ENCODE data around the gene BAG5.
A peak's percentile ranks its signal among the peaks of the same experiment; 100 is the strongest.

The BAG5 gene

DNA sequence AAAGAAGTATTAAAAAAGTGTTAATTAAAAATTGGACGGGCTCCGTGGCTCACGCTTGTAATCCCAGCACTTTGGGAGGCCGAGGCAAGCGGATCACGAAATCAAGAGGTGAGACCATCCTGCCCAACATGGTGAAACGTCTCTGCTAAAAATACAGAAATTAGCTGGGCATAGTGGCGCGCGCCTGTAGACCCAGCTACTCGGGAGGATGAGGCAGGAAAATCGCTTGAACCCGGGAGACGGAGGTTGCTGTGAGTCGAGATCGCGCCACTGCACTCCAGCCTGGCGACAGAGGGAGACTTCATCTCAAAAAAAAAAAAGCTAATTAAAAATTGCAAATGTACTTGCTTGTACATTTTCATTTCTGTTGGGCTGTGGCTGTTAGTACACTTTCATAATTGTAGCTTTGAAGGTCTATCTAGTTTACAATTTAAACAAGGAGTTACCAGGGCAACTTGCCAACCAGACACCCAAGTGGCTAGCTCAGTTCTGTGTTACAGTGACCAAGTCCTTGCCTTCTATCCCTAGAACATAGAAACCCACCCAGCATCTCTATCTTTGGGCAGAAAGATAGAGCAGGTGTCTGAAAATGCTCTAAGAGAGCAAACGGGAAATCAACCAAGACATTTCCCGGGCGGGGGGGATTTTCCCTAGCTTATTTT lies 1.5 kb upstream of the BAG5 start:
- DNase-seq (ENCODE audit: low read depth in 2 of 3, low spot score in 2 of 3), result no peak

DNA sequence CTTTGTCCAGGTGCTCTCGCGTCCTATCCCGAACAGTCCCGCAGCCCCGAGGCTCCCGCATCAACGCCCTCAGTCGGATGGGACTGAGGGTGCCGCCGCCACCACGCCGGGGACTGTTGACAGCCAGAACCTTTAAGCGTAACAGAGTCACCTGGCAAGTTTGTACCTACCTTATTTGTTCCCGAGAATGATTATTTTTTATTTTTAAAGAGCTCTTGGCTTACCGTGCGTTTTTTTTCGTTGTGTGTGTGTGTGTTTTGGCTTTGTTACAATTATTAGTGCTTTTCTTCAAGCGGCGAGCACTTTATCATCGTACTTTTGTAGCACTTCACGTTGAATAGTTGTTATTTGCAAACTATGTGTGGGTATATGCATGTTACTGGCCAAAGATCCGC lies 766 bp upstream of the BAG5 start:
- no peak for DNase-seq (ENCODE audit: low read depth in 2 of 3, low spot score in 2 of 3)

DNA sequence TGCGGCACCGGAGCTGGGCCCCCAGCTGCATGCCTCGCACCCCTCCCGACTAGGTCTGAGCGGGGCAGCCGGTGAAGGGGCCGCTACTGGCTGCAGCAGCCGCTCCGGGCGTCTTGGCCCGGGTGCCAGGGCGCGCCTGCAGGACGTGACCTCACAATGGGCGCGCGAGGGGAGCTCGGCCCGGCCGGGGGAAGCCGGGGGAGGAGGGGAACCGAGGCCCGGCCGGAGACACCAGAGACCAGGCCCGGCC lies 353 bp downstream of the BAG5 start:
- peak in 1 of 3 experiments; percentile 45 for DNase-seq (ENCODE audit: low read depth in 2 of 3, low spot score in 2 of 3)

DNA sequence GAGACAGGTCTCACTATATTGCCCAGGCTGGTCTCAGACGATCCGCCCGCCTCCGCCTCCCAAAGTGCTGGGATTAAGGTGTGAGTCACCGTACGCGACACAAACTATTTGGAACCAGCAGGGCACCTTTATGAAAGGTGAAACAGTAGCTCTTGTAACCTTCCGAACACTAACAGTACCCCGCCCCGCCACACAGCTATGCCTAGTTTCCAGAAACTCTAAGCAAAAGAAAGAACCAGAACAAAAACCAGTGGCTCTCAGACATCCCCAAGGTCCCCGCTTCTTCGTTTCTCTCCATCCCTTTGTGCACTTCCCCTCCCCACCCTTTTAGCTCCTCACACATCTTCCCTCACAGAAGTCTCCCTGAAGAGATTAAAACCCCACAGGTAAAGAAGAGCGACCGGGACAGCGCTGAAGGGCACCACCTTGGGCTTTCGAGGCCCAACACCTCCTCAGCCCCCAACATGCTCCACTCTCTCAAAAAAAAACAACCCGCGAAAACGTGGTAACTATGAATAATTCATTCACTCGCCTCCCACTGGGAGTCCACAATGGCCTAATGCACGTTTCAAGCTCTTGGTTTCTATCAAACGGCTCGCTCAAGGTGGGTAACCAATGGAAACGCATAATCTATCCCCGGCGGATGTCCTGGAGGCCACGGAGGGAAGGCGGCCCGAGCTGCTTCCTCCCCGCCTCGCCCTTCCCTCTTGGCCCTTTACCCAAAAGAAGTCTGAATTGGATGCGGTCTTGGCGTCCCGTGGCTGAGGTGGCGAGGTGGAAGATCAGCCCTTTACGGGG lies 877 bp downstream of the BAG5 start:
- DNase-seq (ENCODE audit: low read depth in 2 of 3, low spot score in 2 of 3), result peak in 1 of 3 experiments; percentile 22

DNA sequence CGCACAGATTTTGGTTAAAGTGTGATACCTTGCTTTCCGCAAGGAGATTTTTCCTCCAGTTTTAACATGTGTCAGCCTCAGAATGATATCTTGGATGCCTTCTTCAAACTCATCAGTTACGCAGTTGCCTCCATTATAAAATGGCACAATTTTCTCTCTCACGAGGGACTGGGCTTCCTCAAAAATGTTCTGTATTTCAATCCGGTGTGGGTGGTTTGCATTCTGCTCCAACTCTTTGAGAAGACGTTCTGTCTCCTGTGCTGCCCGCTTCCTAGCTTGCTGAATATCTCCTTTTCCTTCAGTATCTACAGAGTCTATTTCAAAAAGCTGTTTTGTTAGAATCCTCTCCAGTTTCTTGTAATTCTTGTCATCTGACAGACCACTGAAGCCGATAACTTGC lies 1.8 kb downstream of the BAG5 start:
- DNase-seq (ENCODE audit: low read depth in 2 of 3, low spot score in 2 of 3), result no peak

DNA sequence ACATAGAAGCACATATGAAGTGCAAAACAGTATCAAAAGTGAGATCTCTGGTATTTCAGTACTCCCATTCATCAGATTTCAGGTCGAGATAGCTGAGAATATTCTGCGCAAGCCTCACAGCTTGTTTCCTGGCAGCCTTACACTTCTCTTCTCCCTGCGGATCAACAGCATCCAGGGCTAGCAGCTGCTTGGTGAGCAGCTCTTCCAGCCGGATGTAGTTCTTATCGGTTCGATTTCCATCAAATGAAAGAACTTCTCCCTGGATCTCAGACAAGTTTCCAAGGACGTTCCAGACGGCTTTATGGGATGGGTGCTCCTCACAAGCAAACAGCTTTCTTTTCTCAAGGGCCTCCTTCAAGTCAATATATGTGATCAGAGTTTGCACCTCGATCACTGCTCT lies 2.7 kb downstream of the BAG5 start:
- DNase-seq (ENCODE audit: low read depth in 2 of 3, low spot score in 2 of 3), result no peak

DNA sequence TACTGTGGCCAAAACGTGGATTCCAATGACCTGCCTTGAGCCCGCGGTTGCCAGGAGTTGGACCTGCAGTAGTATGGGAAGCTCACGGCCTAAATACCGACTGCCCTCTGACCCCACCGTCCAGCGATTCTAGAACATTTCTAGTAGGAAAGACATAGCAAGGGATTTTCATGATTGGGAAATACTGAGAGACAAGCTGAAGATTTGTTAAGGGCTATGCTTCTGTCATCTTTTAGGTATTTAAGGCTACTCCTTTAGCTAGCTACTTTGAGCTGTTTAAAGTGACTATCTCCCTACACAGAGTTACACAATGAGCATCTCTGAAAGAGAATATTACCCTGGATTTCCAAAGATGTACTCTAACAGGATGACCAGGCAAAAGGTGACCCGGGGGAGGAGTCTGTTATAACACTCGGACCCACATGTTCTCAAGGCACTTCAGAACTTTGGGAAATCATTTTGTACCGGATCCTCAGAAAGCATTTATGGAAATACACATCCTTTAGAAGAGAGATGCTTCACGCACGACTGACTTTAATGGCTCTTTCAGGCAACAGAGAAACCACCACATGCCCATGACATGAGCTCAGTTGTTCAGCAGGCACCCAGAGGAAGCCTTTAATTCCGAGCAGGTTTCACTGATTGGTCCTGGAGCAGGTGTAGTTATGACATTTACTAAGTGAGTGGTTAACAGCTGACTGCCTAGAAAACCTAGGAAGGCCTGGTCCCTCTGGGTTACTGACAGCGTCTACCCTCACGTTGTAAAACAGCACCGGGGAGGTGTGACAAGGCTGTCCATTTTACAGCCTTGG lies 4.2 kb downstream of the BAG5 start:
- no peak for DNase-seq (ENCODE audit: low read depth in 2 of 3, low spot score in 2 of 3)

DNA sequence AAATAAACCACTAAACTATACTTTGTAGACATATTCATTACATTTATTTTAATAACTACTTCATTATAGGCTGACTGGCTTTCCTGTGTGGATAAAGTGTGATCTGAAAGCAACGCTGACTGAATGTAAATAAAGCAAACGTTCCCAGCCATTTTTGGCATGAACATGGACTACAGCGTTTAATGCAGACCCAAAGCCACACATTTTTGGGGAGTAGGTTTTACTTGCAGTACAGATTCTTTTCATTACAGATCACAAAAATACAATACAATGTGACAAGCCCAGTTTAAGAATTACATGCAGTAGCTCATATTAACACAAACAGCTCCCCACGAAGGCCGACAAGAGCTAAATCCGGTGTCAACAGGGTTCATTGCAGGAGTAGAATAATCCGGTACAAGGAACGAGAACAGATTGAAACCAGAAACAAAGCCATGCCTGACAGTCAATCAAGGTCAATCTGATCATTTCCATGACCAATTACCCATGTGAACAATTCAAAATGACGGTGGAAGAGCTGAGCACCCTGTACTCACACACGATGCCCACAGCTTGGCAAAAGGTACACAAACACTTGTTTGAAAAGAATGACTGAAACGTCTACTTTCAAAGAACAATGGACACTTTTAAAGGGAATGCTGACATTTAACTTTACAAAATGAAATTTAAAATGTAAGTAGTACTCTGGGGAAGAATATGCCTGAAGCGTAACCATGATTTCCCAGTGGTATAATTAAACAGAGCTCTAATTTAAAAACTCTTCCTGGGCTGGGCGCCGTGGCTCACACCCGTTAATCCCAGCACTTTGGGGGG lies 5.3 kb downstream of the BAG5 start:
- no peak for DNase-seq (ENCODE audit: low read depth in 2 of 3, low spot score in 2 of 3)

DNA sequence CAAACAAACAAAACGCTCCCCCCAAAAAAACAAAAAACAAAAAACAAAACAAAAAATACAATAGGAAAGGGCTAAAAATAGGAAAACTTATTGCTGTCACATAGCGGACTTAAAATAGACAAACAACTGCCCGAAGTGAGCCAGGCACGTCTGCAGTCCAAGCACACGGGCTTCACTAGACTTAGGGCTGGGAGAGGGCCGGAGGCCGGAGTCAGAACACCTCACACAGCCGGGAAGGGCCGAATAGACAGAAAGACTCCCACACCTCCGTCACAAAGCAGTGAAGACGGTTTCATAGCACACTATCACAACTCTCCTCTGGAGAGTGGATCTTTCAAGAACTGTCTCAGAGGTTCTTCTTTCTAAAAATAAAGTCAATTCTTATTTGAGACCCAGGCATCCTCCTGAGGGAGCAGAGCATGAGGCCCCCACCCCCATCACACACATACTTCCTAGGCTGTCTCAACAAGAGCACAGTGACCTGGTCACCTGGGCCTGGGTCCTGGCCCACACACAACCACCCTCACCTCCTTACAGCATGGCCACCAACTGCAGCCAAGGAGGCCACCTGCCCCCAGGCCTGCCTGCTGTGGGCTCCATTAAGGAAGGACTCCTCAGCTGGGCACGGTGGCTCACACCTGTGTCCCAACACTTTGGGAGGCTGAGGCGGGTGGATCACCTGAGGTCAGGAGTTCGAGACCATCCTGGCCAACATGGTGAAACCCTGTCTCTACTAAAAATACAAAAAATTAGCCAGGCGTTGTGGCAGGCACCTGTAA lies 6.7 kb downstream of the BAG5 start:
- no peak for DNase-seq (ENCODE audit: low read depth in 2 of 3, low spot score in 2 of 3)

DNA sequence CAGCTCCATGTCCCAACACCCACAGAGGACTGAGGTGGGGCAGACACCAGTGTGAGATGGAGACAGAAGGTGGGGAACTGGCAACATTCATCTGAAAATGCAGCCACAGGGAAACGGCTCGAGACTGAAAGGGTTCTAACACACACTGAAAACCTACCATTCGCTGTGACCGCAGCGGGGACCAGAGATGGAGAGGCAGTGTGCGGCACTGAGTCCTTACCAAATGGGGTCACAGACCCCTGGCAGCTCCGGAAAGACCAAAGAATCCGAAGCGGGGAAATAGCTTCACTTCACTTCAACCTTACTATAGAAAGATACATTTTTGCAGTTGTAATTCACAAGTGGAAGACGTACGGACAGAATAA lies 9.6 kb downstream of the BAG5 start:
- DNase-seq (ENCODE audit: low read depth in 2 of 3, low spot score in 2 of 3), result no peak

DNA sequence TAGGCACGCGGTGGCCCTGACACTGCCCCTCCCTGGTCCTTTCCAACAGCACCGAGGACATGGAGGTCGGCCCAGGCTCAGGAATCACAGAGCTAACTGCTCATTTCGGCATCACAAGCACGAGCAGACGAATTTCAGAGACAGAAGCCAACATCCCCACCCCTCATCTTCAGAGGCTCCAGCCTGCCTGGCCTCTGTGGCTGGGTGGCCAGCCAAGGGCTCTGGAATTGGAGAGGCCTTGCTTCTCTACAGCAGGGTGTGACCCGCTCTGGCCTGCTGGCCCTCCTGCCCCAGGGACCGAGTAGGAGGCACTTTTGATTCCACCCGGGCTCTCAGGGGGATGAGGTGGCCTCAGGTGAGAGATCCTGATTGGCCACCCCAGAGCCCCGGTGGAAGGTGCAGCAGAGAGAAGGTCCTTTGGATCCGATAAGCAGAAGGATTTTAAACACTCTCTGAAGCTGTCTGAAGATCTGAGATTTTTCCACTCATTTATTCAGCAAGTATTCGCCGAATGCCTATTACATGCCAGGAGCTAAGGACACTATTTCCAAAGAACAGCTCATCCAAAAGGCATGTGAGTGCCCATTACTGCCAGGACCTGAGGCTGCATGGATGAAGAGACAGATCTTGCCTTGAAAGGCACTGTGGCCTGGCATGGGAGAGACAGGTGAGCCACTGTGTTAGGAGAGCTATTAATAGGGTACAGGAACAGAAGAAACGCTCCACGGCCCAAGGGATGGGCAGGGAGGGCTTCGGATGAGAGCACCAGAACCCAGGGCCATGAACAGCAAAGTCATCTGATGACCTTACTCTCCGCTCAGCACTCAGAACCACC lies 10.2 kb downstream of the BAG5 start:
- DNase-seq (ENCODE audit: low read depth in 2 of 3, low spot score in 2 of 3), result no peak

DNA sequence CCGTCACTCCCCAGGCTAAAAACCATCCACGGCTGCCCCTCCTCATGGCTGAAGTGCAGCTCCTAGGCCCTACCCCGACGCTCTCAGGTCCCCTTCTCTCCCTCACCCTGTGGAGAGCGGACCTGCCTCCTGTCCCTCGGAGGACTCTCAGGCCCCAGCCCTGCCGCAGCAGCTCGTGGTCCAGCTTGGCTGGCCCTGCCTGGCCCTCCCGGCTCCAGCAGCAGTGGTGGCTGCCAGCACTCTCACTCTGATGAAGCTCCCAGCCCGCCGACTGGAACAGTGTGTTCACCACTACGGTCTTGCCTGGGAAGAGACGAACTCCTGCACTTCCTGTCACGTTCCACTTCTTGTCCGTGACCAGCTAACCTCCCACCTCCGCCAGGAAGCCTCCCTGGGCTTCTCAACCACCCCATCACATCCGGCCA lies 11.1 kb downstream of the BAG5 start:
- no peak for DNase-seq (ENCODE audit: low read depth in 2 of 3, low spot score in 2 of 3)

DNA sequence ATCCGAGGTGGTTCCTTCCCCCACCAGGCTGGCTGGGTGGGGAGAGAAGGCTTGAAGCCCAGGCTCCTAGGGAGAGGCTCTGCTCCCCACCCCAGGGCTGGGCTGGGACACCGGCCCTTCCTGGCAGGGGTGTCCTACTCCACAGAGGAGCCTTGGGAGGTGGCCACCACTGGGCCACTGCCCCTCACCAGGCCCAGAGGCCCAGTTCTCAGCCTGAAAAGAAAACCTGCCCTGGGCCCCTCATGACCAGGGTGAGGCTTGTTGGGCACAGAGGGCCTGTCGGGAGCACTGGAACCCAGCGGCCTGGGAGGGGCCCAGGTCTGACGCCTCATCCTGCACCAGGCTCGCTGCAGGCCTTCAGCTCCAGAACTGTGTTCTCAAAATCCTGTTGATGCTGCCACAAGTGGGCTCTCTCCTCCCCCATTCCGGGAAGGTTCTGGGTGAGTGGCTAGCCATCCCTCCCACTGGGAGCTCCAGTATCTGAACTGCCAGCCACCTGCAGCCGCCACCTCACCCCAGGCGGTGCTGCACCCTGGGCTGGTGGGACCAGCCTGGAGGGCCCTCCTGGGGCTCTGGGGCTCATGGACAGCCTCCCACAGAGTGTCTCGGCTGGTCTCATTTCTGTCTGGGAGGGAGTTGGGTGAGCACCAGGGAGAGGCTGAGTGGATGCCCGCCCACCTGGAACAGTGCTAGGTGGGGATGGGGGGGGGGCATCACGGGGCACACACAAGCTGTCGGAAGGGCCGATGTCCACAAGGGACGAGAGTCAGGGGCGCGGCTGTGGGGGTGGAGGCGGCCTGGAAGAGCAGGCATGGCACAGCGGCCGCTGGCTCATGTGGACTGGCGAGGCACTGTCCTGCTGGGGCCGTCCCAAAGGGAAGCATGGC lies 11.8 kb downstream of the BAG5 start:
- no peak for DNase-seq (ENCODE audit: low read depth in 2 of 3, low spot score in 2 of 3)

DNA sequence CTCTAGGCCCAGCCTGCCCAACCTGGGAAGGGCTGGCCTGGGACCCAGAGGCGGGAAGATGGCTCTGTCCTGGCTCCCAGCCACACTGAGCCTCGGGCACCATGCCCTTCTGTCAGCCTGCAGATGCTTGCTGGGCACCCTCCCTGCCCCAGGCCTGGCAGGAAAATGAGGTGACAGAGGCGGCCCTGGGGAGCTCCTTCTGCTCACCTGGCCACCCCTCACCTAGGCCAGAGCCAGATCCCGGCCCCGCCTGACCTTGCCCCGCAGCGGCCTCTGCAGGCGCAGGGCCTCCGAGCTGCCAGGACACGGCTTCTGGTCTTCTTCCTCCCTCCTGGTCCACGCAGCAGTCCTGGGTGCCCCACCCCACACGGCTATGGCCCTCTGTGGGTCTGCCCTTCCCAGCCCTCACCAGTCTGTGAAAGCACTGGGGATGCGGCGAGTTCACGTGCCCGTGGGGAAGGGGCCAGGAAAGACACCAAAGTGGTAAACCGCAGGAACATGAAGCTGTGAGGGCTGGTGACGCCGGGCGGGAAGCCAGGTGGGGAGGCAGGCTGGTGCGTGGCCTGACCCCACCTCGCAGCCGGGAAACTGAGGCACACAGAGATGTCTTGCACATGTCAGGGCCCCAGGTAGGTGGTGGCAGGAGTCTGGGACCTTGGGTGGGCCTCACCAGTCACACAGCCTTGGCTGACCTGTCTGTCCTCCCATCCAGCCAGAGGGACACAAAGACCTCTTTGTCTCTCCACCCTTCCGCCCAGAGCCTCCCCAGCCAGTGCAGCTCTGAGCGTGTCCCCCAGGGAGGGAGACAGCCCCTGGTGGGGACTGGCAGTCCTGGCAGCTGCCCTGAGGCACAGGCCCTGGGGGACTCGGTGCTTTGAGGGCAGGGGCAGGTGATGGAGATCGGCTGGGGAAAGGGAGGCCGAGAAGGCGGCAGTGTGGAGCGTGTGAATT lies 12.8 kb downstream of the BAG5 start:
- no peak for DNase-seq (ENCODE audit: low read depth in 2 of 3, low spot score in 2 of 3)

DNA sequence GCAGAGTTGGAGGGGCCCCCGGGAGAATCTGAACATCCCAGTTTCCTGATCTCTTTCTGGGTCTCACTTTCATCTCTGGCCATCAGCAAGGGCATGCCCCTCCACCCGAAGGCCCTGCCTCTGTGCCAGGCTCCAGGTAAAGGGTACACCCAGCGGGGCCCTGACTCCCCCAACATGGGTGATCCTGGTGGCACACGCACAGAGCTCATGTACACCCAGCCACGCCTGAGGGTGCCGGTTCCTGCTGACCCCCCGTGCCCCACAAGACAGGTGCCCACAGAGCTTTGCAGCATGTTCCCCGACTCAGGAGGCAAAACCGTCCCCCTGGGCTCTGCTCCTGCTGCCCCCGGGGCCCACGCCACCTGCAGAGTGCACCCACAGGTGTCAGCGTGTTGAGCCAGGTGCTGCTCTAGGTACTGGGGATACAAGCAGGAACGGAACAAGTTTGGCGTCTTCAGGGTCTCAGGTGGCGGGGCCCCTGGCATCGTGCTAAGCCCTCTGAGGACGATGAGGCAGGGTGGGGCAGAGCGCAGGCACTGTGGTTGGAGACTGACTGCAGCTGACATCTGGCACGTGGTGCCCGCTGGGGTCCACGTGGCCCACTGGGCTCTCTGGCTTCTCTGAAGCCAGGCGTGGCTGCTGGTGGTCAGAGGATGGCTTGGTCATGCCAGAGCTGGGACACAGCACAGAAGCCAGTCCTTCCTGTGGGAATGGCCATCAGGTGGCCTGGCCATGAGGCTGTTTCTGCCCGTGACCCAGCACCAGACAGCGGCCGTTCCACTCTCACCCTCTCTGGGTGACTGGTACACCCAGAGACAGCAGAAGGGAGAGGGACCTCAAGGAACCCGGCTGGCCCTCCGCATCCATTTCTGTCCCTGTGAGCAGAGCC lies 13.8 kb downstream of the BAG5 start:
- DNase-seq (ENCODE audit: low read depth in 2 of 3, low spot score in 2 of 3), result no peak

DNA sequence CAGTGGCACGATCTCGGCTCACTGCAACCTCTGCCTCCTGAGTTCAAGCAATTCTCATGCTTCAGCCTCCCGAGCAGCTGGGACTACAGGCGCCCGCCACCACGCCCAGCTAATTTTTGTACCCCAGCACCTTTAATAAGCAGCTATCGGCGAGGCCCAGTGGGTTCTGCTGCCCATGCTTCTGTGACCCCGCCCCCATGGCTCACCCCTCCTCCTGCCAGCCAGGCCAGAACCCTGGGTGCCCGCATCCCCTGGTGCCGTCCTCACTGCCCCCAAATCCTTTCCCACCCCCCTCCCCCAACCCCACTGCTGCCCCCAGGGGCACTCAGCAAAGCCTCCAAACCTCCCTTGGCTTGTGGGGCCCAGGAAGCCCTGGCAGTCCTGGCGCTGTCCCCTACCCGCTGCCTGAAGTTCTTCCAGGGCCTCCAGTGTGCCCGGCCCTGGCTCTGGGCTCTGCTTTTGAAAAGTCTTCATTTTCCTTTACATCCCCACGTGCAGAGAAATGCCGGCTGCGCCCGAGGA lies 14.5 kb downstream of the BAG5 start:
- no peak for DNase-seq (ENCODE audit: low read depth in 2 of 3, low spot score in 2 of 3)

Measured in activated CD8-positive, alpha-beta memory T cell treated with anti-CD3 and anti-CD28 coated beads for 48 hours (primary cell).